Measurements from ENCODE around the gene ABHD15. TPM values are rescaled to one million over a fixed set of nuclear protein-coding genes. Genes with fewer than 3 reads are reported as not detected.

The ABHD15 gene
- total RNA-seq, 1 experiment from 2014 or later = 8.2 TPM

GRCh38 chr17:29588562-29589411 is 21.9 kb upstream of the ABHD15 start:
- peaks cover 33 to 73% of the 10 kb centered on the region in 2 experiments for H3K4me1 ChIP-seq (ENCODE audit: control insufficient read depth in 1 of 2, insufficient read depth in 2 of 2, low read length in 2 of 2)
- TF ChIP-seq RAD21 (IDR thresholded peaks at IDR 0.05; ENCODE audit: low read depth) (no peak), ZFX (IDR thresholded peaks at IDR 0.05) (peak; percentile 71), ATF3 (IDR thresholded peaks at IDR 0.05) (no peak), EZH2 (IDR thresholded peaks at IDR 0.05) (no peak), ZBTB33 (IDR thresholded peaks at IDR 0.05; ENCODE audit: extremely low read depth, insufficient replicate concordance, low read length) (no peak)
- intact Hi-C loops (cut with micrococcal nuclease) = no loop called here
- H4K20me1 ChIP-seq (ENCODE audit: insufficient read depth) = no peaks in the 10 kb centered on the region
- peak; percentile 6; the same call in 1 of the 2 replicates for ATAC-seq
- no peaks in the 10 kb centered on the region for H3K27me3 ChIP-seq (ENCODE audit: insufficient read depth, low read length)
- ChIA-PET RAD21 (ENCODE audit: low non-redundant PET in 1 of 2, low total read pairs in 2 of 2, uncharacterized antibody in 2 of 2, unreplicated experiment in 2 of 2) (no interaction called here), POLR2A (interaction anchor here (0.6 kb wide), 1 partner anchor 412 kb away, joined by 3 read pairs; no protein-coding TSS in a partner anchor), CTCF (no interaction called here)
- H3K79me2 ChIP-seq (ENCODE audit: insufficient read depth, low read length) = peaks cover 55% of the 10 kb centered on the region
- H3K4me3 ChIP-seq (replicated peaks in 1 of 2; ENCODE audit: low read depth in 1 of 2, low read length in 2 of 2) = peak overlapping the region; percentile 86 to 96
- H3K9me2 ChIP-seq (ENCODE audit: insufficient read depth) = no peaks in the 10 kb centered on the region
- H2AFZ ChIP-seq (ENCODE audit: low read depth, low read length, poor library complexity, severe bottlenecking) = no peak overlapping the region
- peak overlapping the region; percentile 93 for H3K4me2 ChIP-seq (ENCODE audit: low read length)
- H3K9me3 ChIP-seq (ENCODE audit: control insufficient read depth in 1 of 2, insufficient read depth in 1 of 2, low read depth in 1 of 2, low read length in 2 of 2) = no peaks in the 10 kb centered on the region
- no TSS peak for BruUV-seq (replicated peaks)
- no peaks in the 10 kb centered on the region for H3K36me3 ChIP-seq (ENCODE audit: control insufficient read depth in 1 of 2, insufficient read depth in 2 of 2, low read length in 2 of 2)
- H3K9ac ChIP-seq (ENCODE audit: low read length) = peak overlapping the region; percentile 83
- peak overlapping the region; percentile 94 for H3K27ac ChIP-seq (ENCODE audit: low read depth, low read length)
- no peak for DNase-seq (ENCODE audit: low read depth, low spot score)

All from HCT116 (cell line).